T-helper 2 cell treated with Interferon-gamma antibody and Interleukin-4, amounts not matched to agents 5 μg/mL and 100 μg/mL, for 36 hours (primary cell): Measurements from ENCODE around the gene PLEKHM3.

Experiments used
- DNase-seq: peaks from one replicate; pipeline ENCODE4 v3.0.0; 2021; ENCODE audit warnings: low spot score
- H3K27ac Mint-ChIP-seq: one replicate; pipeline ENCODE4 v1.8.0; 2021; ENCODE audit warnings: mild to moderate bottlenecking, mixed read lengths
- H3K27me3 Mint-ChIP-seq: one replicate; pipeline ENCODE4 v1.8.0; 2021; ENCODE audit warnings: low read depth, mixed read lengths
- H3K36me3 Mint-ChIP-seq: one replicate; pipeline ENCODE4 v1.8.0; 2021; ENCODE audit warnings: low read depth, mixed read lengths
- H3K4me1 Mint-ChIP-seq: one replicate; pipeline ENCODE4 v1.8.0; 2021; ENCODE audit warnings: low read depth, mixed read lengths
- H3K4me3 Mint-ChIP-seq: one replicate; pipeline ENCODE4 v1.8.0; 2022; ENCODE audit warnings: mild to moderate bottlenecking, moderate library complexity, mixed read lengths
- H3K9me3 Mint-ChIP-seq: one replicate; pipeline ENCODE4 v1.8.0; 2021; ENCODE audit warnings: mixed read lengths

The PLEKHM3 gene

DNA sequence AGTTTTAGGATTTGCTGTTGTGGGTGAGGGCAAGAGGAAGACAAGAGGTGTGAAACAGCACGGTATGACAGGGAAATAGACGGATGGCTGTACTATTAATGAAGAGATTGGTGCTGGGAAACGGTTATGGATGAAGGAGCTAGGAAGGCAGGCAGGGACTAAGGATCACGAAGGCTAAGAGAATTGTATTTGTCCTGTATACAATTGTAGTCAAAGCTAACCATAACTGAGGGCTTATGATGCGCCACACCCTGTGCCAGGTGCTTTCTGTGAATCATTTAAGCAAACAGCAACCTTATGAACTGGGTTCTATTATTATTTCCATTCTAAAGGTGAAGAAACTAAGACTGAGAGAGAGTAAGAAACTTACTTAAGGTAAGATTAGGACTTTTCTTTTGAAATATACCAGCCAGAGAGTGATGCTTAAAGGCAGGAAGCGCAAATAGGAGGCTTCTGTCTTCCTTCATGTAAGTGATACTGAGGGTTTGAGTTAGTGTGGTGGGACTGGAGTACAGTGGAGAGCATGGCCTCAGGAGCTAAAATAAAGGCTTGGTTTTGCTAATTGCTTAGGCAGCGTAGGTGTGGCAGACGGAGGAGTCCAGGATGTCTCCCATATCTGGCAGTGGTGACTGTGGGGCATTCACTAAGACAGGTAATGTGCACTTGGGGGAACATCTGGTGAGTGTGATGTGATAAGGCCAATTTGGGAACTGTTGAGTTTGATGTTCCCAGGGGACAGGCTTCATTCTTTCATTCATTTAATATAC, 85.8 kb downstream of the PLEKHM3 start:
- no peak overlapping the region for H3K27ac Mint-ChIP-seq
- no peak overlapping the region for H3K4me3 Mint-ChIP-seq
- DNase-seq = no peak
- no peaks in the 10 kb centered on the region for H3K36me3 Mint-ChIP-seq
- H3K4me1 Mint-ChIP-seq = no peaks in the 10 kb centered on the region
- no peaks in the 10 kb centered on the region for H3K9me3 Mint-ChIP-seq
- H3K27me3 Mint-ChIP-seq = no peaks in the 10 kb centered on the region

DNA sequence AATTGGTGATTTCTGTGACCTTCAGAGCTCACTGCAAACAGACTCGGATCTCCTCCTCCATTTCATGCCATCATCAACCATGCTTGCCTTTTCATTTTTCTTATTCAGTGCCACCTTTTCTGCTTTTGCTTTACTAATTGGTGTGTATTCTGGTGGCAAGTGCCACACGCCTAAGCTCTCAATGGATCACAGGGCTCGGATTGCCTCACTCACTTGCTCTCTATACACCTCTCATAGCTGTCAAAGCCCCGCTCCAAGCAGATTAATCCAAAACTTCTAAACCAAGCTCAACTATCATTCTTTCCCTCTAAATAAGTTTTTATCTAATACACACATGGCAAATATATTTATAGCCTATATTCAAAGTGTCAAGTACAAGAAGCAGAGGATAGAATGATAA, 86.4 kb downstream of the PLEKHM3 start:
- Mint-ChIP-seq H3K4me1 (no peaks in the 10 kb centered on the region), H3K27me3 (no peaks in the 10 kb centered on the region), H3K36me3 (no peaks in the 10 kb centered on the region), H3K9me3 (no peaks in the 10 kb centered on the region), H3K27ac (no peak overlapping the region), H3K4me3 (no peak overlapping the region)
- no peak for DNase-seq

DNA sequence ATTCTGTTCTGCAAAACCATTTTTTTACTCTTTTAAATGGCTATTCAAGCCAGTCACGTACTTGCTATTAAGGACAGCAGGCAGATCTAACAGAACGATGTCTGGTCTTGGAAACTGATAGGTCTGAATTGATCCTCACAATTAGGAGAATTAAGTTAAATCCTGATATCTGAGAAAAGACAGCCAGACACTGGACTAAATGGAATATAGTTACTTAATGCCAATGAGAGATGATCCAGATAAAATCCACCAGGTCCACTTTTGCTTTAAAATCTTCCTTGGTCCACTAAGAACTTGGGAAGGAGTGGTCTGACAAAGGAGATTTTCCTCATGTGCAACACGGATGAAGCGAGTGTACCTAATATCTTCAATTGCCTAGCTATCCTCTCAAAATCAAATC, 86.9 kb downstream of the PLEKHM3 start:
- Mint-ChIP-seq H3K27me3 (no peaks in the 10 kb centered on the region), H3K9me3 (no peaks in the 10 kb centered on the region), H3K4me1 (no peaks in the 10 kb centered on the region), H3K36me3 (no peaks in the 10 kb centered on the region), H3K27ac (no peak overlapping the region), H3K4me3 (no peak overlapping the region)
- no peak for DNase-seq

DNA sequence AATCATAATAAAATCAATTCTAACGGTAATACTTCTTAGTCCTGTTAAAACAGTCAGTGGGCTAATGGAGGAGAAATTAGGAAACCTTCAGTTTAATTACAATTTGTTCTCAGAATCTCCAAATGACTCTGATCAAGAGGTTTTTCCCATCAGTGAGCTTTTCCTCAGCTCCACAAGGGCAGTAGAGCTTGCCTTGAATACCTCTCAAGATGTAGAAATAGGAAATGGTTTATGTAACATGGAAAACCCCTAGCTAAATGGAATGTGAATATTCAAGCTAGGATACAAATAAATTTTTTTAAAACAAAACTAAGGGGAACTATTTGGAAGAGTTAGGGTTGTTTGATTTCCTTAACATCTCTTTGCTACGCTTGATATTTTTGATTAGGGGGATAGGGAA, 87.5 kb downstream of the PLEKHM3 start:
- Mint-ChIP-seq H3K27me3 (no peaks in the 10 kb centered on the region), H3K36me3 (no peaks in the 10 kb centered on the region), H3K4me1 (no peaks in the 10 kb centered on the region), H3K9me3 (no peaks in the 10 kb centered on the region), H3K27ac (no peak overlapping the region), H3K4me3 (no peak overlapping the region)
- no peak for DNase-seq

DNA sequence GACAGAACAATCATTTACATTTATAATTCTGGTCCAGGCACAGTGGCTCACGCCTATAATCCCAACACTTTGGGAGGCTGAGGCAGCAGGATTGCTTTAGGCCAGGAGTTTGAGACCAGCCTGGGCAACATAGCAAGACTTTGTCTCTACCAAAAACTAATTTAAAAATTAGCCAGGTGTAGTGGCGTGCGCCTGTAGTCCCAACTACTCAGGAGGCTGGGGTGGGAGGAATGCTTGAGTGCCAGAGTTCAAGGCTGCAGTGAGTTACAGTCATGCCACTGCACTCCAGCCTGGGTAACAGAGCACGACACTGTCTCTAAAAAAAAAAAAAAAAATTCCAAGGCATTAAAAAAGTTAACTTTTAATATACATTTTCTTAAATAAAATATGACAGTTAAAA, 88.1 kb downstream of the PLEKHM3 start:
- Mint-ChIP-seq H3K27me3 (no peaks in the 10 kb centered on the region), H3K9me3 (no peaks in the 10 kb centered on the region), H3K36me3 (no peaks in the 10 kb centered on the region), H3K4me3 (no peak overlapping the region), H3K27ac (no peak overlapping the region), H3K4me1 (no peaks in the 10 kb centered on the region)
- DNase-seq = no peak

DNA sequence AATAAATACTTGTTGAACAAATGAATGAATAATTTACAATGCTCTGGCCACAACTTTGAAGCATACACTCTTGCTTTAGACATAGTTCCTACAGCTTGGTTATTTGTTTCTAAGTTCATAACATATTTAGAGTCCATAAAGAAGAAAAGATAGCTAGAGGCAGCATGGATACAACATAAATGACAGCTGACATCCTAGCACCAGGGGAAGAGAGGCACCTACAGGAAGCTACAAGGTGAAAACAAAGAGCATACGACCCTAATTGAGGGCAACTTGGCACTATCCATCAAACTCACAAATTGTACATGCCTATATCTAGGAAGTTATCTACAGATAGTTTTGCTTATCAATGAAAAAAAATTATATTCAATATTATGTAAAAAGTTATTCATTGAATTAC, 88.9 kb downstream of the PLEKHM3 start:
- H3K27ac Mint-ChIP-seq = no peak overlapping the region
- no peaks in the 10 kb centered on the region for H3K4me1 Mint-ChIP-seq
- no peaks in the 10 kb centered on the region for H3K9me3 Mint-ChIP-seq
- H3K27me3 Mint-ChIP-seq = no peaks in the 10 kb centered on the region
- no peak overlapping the region for H3K4me3 Mint-ChIP-seq
- no peak for DNase-seq
- no peaks in the 10 kb centered on the region for H3K36me3 Mint-ChIP-seq

DNA sequence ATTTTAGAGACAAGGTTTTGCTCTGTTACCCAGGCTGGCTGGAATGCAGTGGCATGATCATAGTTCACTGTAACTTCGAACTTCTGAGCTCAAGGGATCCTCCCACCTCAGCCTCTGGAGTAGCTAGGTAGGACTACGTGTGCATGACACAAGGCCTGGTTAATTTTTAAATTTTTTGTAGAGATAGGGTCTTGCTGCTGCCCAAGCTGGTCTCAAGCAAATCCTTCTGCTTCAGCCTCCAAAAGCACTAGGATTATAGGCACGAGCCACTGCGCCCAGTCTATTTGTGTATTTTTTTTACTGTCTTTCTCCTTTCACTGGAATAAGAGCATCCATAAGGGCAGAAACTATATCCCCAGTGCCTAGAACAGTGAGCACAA, 89.3 kb downstream of the PLEKHM3 start:
- no peak for DNase-seq
- Mint-ChIP-seq H3K9me3 (no peaks in the 10 kb centered on the region), H3K36me3 (no peaks in the 10 kb centered on the region), H3K27ac (no peak overlapping the region), H3K4me1 (no peaks in the 10 kb centered on the region), H3K27me3 (no peaks in the 10 kb centered on the region), H3K4me3 (no peak overlapping the region)

DNA sequence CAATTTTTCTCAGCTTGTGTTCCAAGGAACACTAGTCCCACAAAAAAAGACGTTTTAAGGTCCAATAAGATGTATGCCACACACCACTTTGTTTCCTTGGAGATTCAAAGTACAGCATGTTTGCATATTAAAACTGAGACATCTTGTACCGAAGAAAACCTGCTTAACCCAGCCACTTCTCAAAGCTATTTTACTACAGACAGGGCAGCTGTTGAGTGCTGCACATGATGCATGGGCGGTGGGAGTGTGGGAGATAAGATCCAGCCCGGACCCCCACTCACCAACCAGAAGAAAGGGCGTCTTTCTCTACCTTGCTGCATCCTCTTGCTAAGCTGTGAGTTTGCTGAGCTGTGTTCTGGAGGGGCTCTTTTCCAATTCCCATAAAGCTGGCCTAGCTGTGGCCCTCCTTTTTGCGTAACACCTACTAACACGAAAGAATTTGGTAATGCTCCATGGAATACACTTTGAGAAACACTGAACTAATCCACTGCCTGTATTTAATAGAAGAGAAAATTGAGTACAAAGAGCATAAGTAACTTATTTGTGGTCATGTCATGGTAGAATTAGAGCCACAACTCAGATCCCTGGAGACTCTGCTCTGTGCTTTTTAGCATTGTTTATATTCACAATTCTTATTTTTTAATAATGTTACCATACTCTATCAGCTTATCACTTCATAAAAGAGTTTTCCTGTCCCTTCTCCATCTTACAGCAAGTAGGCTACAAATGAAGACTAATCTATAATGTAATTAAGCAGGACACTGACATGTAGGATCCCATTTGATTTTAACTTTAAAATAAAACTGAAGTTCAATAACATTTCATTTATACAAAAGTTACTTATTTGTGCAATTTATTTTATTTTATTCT, 90.0 kb downstream of the PLEKHM3 start:
- DNase-seq = no peak
- no peak overlapping the region for H3K4me3 Mint-ChIP-seq
- H3K9me3 Mint-ChIP-seq = no peaks in the 10 kb centered on the region
- no peak overlapping the region for H3K27ac Mint-ChIP-seq
- no peaks in the 10 kb centered on the region for H3K4me1 Mint-ChIP-seq
- H3K27me3 Mint-ChIP-seq = no peaks in the 10 kb centered on the region
- H3K36me3 Mint-ChIP-seq = no peaks in the 10 kb centered on the region

DNA sequence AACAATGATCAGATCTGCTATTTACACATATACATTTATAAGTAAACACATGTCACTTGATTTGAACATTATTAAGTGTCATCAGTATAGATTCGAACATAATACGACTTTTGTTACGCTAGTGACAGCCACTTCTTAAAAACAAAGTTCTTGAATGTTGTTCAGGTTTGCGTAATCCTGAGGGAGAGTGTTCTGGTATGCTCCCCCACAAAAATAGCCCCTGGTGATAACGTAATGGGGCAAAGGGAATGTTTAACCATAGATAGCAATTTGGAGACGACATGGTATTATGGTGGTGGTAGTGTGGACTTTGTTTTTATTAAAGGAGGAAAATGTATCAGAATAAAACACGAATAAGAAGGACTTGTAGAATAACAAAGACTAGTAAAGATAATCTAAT, 90.6 kb downstream of the PLEKHM3 start:
- Mint-ChIP-seq H3K4me3 (no peak overlapping the region), H3K36me3 (no peaks in the 10 kb centered on the region), H3K27me3 (no peaks in the 10 kb centered on the region), H3K9me3 (no peaks in the 10 kb centered on the region), H3K4me1 (no peaks in the 10 kb centered on the region), H3K27ac (no peak overlapping the region)
- DNase-seq = no peak

DNA sequence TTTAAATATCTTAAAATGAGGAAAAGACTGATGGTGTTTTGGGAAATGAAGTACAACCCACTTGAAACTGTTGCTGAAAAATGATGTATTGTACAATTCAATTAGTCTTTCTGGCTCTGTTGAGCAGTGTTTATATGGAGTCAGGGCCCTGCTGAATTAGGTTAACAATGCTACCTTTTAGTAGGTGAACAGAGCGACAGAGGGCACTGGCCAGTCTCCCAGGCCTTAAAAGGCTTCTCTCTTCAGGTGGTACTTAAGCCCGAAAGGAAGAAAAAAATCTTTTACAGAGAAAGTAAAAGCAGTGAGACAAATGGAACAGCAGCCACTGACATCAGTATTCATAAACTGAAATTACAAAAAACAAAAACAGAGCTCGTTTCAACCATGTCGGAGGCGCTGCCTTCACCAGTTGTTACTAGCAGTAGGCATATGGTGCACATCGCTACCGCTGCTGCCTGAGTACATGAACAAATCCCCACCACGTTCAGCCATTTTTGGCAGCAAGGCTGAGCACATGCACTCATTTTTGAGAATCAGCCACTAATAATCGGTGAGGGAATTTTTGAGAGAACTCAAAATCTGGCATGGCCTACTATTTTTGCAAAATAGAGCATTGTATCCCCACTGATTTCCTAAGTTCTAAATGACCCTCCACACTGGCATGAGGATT, 91.8 kb downstream of the PLEKHM3 start:
- Mint-ChIP-seq H3K4me3 (no peak overlapping the region), H3K9me3 (no peaks in the 10 kb centered on the region)

DNA sequence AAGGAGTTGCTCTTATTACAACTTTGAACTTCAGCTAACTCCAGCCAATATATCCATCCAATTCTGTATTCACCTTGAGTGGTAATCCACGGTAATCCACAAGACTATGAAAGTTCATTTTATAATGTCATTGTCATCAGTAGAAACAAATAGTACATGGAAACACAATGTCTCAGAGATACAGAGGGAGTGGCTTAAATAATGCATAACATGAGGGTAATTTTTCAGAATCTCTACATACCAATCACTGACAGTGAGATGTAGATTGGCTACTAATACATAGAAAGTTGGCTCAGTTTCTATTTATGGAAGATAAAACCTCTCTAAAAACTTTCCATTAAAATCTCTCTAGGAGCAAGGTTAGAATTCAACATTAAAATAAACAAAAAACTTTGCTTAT, 93.2 kb downstream of the PLEKHM3 start:
- Mint-ChIP-seq H3K27me3 (no peaks in the 10 kb centered on the region), H3K4me1 (no peaks in the 10 kb centered on the region), H3K27ac (no peak overlapping the region), H3K4me3 (no peak overlapping the region), H3K36me3 (no peaks in the 10 kb centered on the region), H3K9me3 (no peaks in the 10 kb centered on the region)
- no peak for DNase-seq

More for the DNA sequence above, 91.8 kb downstream of the PLEKHM3 start:
- DNase-seq = no peak
- no peak overlapping the region for H3K27ac Mint-ChIP-seq
- H3K4me1 Mint-ChIP-seq = no peaks in the 10 kb centered on the region
- H3K36me3 Mint-ChIP-seq = no peaks in the 10 kb centered on the region
- H3K27me3 Mint-ChIP-seq = no peaks in the 10 kb centered on the region

DNA sequence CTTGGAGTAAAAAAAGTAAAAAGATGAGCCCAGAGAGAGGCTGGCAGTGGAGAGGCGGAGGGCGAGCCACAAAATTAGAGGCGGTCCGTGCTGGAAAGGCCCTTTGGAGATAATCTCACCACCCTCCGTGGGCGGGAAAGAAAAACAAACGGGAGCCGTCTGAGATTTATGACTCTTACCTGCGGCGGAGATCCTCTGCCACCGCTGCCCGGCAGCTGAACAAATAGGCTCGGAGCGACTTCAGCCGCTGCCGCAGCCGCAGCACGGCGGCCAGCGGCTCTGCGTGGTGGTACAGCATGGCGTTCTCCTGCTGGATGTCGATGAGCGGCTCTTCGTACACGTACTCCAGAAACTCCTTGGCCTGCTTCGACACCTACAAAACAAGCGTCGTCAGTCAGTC, 94.6 kb downstream of the PLEKHM3 start:
- no peak for DNase-seq
- no peak overlapping the region for H3K4me3 Mint-ChIP-seq
- no peak overlapping the region for H3K27ac Mint-ChIP-seq
- H3K27me3 Mint-ChIP-seq = no peaks in the 10 kb centered on the region
- H3K4me1 Mint-ChIP-seq = no peaks in the 10 kb centered on the region
- H3K36me3 Mint-ChIP-seq = no peaks in the 10 kb centered on the region
- no peaks in the 10 kb centered on the region for H3K9me3 Mint-ChIP-seq

DNA sequence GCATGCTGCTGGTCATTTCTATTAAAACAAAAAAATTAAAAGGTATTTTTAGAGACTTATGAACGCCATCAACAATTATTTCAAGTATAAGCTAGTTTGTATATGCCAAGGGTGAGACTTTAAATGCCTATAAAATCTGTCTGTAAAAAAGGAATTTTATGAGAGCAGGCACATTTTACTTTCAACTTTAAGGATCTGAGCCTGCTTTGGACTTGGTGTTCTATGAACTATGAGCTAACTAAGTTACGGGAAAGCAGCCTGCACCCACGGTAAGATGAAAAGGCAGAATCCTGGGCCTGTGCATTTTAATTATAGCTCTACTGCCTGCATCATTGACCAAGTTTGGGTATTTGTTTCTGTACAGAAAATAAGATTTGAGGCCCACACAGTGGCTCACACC, 95.4 kb downstream of the PLEKHM3 start:
- Mint-ChIP-seq H3K4me3 (no peak overlapping the region), H3K27ac (no peak overlapping the region), H3K9me3 (no peaks in the 10 kb centered on the region), H3K27me3 (no peaks in the 10 kb centered on the region), H3K4me1 (no peaks in the 10 kb centered on the region), H3K36me3 (no peaks in the 10 kb centered on the region)
- no peak for DNase-seq

DNA sequence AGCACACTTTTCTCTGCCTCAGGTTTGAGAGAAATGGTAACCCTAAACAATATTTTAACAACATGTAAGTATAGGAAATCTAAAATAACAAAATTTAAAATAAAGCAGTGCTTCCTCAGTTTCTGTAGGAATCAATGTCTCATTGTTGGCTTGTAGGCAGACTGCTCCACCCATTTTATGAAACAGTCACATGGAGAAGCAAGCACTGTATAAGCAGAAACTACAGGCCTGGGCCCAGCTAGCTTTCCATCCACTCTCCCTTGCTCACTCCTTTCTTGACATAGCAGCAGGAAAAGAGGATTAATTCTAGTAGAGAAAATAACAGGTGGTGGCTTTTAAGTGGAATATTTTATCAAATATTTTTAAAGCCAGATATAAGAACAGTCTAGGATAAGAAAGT, 97.2 kb downstream of the PLEKHM3 start:
- no peak overlapping the region for H3K4me3 Mint-ChIP-seq
- H3K27me3 Mint-ChIP-seq = no peaks in the 10 kb centered on the region
- H3K36me3 Mint-ChIP-seq = no peaks in the 10 kb centered on the region
- no peak for DNase-seq
- H3K27ac Mint-ChIP-seq = no peak overlapping the region
- no peaks in the 10 kb centered on the region for H3K9me3 Mint-ChIP-seq
- no peaks in the 10 kb centered on the region for H3K4me1 Mint-ChIP-seq
